ENCODE measurements around the gene ACOX1. TPM values are rescaled to one million over a fixed set of nuclear protein-coding genes. Genes with fewer than 3 reads are reported as not detected.
A peak's percentile ranks its signal among the peaks of the same experiment; 100 is the strongest.

The ACOX1 gene
- total and polyA plus RNA-seq, 2 of the 13 experiments (the other 11 are each of a cell fraction or from before 2014, with no cell fraction given) = 86.4 to 120 TPM

GRCh38 chr17:76000016-76000754 is 21.2 kb upstream of the ACOX1 start (continued):
- TF ChIP-seq ZHX2 (IDR thresholded peaks at IDR 0.05; ENCODE audit: low read depth) (0 out of 2 replicates have a peak, but pooled peaks have one; percentile 14), ZHX2 (CRISPR knock-in tag; IDR thresholded peaks at IDR 0.05; ENCODE audit: borderline replicate concordance) (no peak), SRF (IDR thresholded peaks at IDR 0.05; ENCODE audit: low read depth, low read length) (no peak), CEBPB (IDR thresholded peaks at IDR 0.05; ENCODE audit: borderline replicate concordance, low read depth, low read length) (no peak), MEIS1 (CRISPR knock-in tag; IDR thresholded peaks at IDR 0.05; ENCODE audit: borderline replicate concordance) (no peak), LCORL (IDR thresholded peaks at IDR 0.05) (no peak), LCORL (CRISPR knock-in tag; IDR thresholded peaks at IDR 0.05) (peak; percentile 89), ZNF343 (CRISPR knock-in tag; IDR thresholded peaks at IDR 0.05) (no peak), IRF9 (CRISPR knock-in tag; IDR thresholded peaks at IDR 0.05; ENCODE audit: borderline replicate concordance) (peak; percentile 68; the same call in 1 of the 2 replicates), NFE2 (CRISPR knock-in tag; IDR thresholded peaks at IDR 0.05) (no peak), ZNF816 (CRISPR knock-in tag; IDR thresholded peaks at IDR 0.05; ENCODE audit: borderline replicate concordance) (no peak), GMEB1 (CRISPR knock-in tag; IDR thresholded peaks at IDR 0.05; ENCODE audit: borderline replicate concordance) (peak; percentile 44; the same call in 1 of the 2 replicates), ZNF629 (CRISPR knock-in tag; conservative IDR thresholded peaks at IDR 0.05) (no peak), TBP (CRISPR knock-in tag; IDR thresholded peaks at IDR 0.05) (no peak), NR3C1 (CRISPR knock-in tag; IDR thresholded peaks at IDR 0.05) (no peak), ZNF180 (CRISPR knock-in tag; IDR thresholded peaks at IDR 0.05; ENCODE audit: borderline replicate concordance, low read depth) (no peak), MLXIP (CRISPR knock-in tag; IDR thresholded peaks at IDR 0.05; ENCODE audit: borderline replicate concordance) (no peak), ZNF552 (CRISPR knock-in tag; IDR thresholded peaks at IDR 0.05; ENCODE audit: borderline replicate concordance) (no peak)
